Measurements from ENCODE around the gene LMNTD2.

Gene LMNTD2

GRCh38 chr11:508956-509355, 51.6 kb downstream of the LMNTD2 start:
- DNase-seq, result no peak

GRCh38 chr11:507727-508515, 52.6 kb downstream of the LMNTD2 start:
- DNase-seq, result no peak

DNA sequence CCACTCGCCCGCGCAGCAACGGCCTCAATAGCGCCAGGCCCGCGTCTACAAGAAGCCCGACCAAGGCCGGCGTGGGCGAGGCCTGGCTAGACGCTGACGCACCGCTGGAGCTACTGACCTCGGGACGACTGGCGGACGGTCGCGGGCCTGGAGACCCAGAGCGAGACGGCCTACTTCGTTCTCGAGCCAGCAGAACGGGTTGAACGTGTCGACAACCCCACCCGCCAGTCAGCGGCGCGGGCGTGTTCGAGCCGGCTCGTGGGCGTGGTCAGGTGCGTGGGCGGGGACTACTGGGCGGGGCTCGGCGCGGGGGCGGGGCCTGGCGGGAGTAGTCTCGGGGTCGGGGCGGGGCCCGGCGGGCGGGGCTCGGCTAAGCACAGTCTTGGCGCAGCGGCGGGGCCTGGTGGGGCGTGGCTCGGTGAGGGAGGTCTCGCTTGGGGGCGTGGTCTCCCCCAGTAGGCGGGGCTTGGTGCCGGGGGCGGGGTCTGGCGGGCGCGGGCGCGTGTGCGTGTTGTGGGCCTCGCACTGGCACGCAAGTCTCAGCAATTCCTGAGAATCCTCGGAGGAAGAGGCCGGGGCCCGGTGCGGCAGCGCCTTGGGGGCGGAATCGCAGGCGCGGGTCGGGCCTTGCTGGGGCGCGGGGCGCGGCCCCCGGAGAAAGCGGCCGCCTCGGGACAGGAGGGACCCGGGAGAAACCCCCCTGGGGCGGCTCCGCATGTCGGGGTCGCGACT, 53.4 kb downstream of the LMNTD2 start, which contains the start of gene RNH1:
RNH1 (minus strand) TSS at position 248 of the 732 bp plus-strand sequence. CDS start 5,080 bp downstream, outside the sequence.
- peak; percentile 88 for DNase-seq

GRCh38 chr11:506238-506994, 54.1 kb downstream of the LMNTD2 start:
- DNase-seq, result peak; percentile 88

DNA sequence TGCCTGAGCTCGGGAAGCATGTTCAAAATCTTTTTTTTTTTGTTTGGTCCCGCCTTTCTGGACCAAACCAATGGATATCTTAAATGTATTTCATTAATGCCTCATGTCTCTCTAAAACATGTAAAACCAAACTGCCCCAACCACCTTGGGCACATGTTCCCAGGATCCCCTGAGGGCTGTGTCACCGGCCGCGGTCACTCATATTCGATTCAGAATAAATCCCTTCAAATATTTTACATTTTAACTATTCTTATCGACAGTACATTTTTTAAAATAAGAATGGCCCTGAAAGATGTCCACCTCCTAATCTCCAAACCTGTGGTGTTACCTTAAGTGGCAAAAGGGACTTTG, 55.6 kb downstream of the LMNTD2 start:
- DNase-seq, result no peak

Measured in NCI-H748 treated with DMSO at 0.1 percent for 48 hours (cell line).